Hepatocyte (in vitro differentiated cells): ENCODE measurements around the gene AMPD3.

Experiments used
- CTCF ChIP-seq: fragments of 200-600 bp; sonication (generic); IDR thresholded peaks from 2 replicates; pipeline ENCODE4 v1.5.1; 2016; ENCODE audit warnings: antibody characterized with exemption, mild to moderate bottlenecking; ENCODE audit not compliant: poor library complexity
- EZH2 ChIP-seq: fragments of 200-600 bp; sonication (generic); IDR thresholded peaks from 2 replicates; pipeline ENCODE4 v1.6.1; 2016; ENCODE audit warnings: antibody characterized with exemption, mild to moderate bottlenecking, borderline replicate concordance
- EZH2phosphoT487 ChIP-seq: fragments of 200-600 bp; sonication (generic); IDR thresholded peaks from one replicate; pipeline ENCODE4 v1.6.1; 2018; ENCODE audit warnings: antibody characterized with exemption, mild to moderate bottlenecking, low read depth, moderate library complexity; ENCODE audit not compliant: unreplicated experiment, severe bottlenecking

GRCh38 chr11:10483584-10483983 lies 28.5 kb downstream of the AMPD3 start:
- TF ChIP-seq EZH2 (no peak), CTCF (no peak), EZH2phosphoT487 (no peak)
